Activated T-helper 17 cell treated with anti-CD3 and anti-CD28 coated beads, Interleukin-2, amount 50 U/mL, for 72 hours (primary cell): ENCODE results near the gene BMPER. TPM values are rescaled to one million over a fixed set of nuclear protein-coding genes. Genes with fewer than 3 reads are reported as not detected.

ENCODE experiments used
- ATAC-seq: fragments of 150-1000 bp; cut with Tn5 transposase; replicated peaks from 2 replicates; pipeline ENCODE4 v1.10.0; 2021; ENCODE audit warnings: mild to moderate bottlenecking, moderate library complexity
- H3K27ac Mint-ChIP-seq: one replicate; pipeline ENCODE4 v1.8.0; 2022; ENCODE audit warnings: mixed read lengths
- H3K27me3 Mint-ChIP-seq: one replicate; pipeline ENCODE4 v1.8.0; 2022; ENCODE audit warnings: mixed read lengths
- H3K36me3 Mint-ChIP-seq: one replicate; pipeline ENCODE4 v1.8.0; 2022; ENCODE audit warnings: low read depth, mild to moderate bottlenecking, mixed read lengths
- H3K4me1 Mint-ChIP-seq: one replicate; pipeline ENCODE4 v1.8.0; 2022; ENCODE audit warnings: mixed read lengths
- H3K4me3 Mint-ChIP-seq: one replicate; pipeline ENCODE4 v1.8.0; 2022; ENCODE audit warnings: mild to moderate bottlenecking, mixed read lengths
- H3K9me3 Mint-ChIP-seq: one replicate; pipeline ENCODE4 v1.8.0; 2022; ENCODE audit warnings: mixed read lengths
- total RNA-seq, 2 donors: library from RNA; stranded (reverse); gene quantifications; one replicate each; pipeline ENCODE4 v1.2.3, GENCODE V29; 2022

The BMPER gene
- total RNA-seq, 2 donors from 2014 or later: 0.45 TPM; not detected in 1

- no peak for ATAC-seq
- H3K27me3 Mint-ChIP-seq: peaks cover 15% of the 10 kb centered on the region
- H3K27ac Mint-ChIP-seq: no peak overlapping the region
- no peak overlapping the region for H3K4me3 Mint-ChIP-seq
- H3K4me1 Mint-ChIP-seq: no peaks in the 10 kb centered on the region
- peaks cover 3% of the 10 kb centered on the region for H3K9me3 Mint-ChIP-seq
- no peaks in the 10 kb centered on the region for H3K36me3 Mint-ChIP-seq
Observed at GRCh38 chr7:33952824-33953223, 47.5 kb downstream of the BMPER start.

- Mint-ChIP-seq H3K27me3 (peaks cover 2% of the 10 kb centered on the region), H3K27ac (no peak overlapping the region), H3K9me3 (no peaks in the 10 kb centered on the region), H3K4me3 (no peak overlapping the region), H3K4me1 (no peaks in the 10 kb centered on the region), H3K36me3 (no peaks in the 10 kb centered on the region)
- no peak for ATAC-seq
Observed at GRCh38 chr7:33958104-33958503, 52.8 kb downstream of the BMPER start.

GRCh38 chr7:33959676-33960075 lies 54.3 kb downstream of the BMPER start:
- no peak overlapping the region for H3K27ac Mint-ChIP-seq
- H3K36me3 Mint-ChIP-seq: no peaks in the 10 kb centered on the region
- no peak for ATAC-seq
- H3K4me3 Mint-ChIP-seq: no peak overlapping the region
- peaks cover 2% of the 10 kb centered on the region for H3K27me3 Mint-ChIP-seq
- H3K4me1 Mint-ChIP-seq: no peaks in the 10 kb centered on the region
- H3K9me3 Mint-ChIP-seq: no peaks in the 10 kb centered on the region

GRCh38 chr7:33961948-33962347 lies 56.6 kb downstream of the BMPER start:
- Mint-ChIP-seq H3K27ac (no peak overlapping the region), H3K36me3 (no peaks in the 10 kb centered on the region), H3K4me1 (no peaks in the 10 kb centered on the region), H3K9me3 (no peaks in the 10 kb centered on the region), H3K27me3 (no peaks in the 10 kb centered on the region), H3K4me3 (no peak overlapping the region)
- no peak for ATAC-seq

GRCh38 chr7:33964417-33965182 lies 59.3 kb downstream of the BMPER start:
- Mint-ChIP-seq H3K27ac (no peak overlapping the region), H3K36me3 (no peaks in the 10 kb centered on the region), H3K4me3 (no peak overlapping the region), H3K9me3 (no peaks in the 10 kb centered on the region), H3K4me1 (no peaks in the 10 kb centered on the region), H3K27me3 (no peaks in the 10 kb centered on the region)
- no peak for ATAC-seq

GRCh38 chr7:33965183-33965744 lies 59.9 kb downstream of the BMPER start:
- H3K27me3 Mint-ChIP-seq: no peaks in the 10 kb centered on the region
- H3K36me3 Mint-ChIP-seq: no peaks in the 10 kb centered on the region
- H3K4me1 Mint-ChIP-seq: no peaks in the 10 kb centered on the region
- no peak overlapping the region for H3K4me3 Mint-ChIP-seq
- H3K9me3 Mint-ChIP-seq: no peaks in the 10 kb centered on the region
- no peak overlapping the region for H3K27ac Mint-ChIP-seq
- no peak for ATAC-seq

- no peak overlapping the region for H3K27ac Mint-ChIP-seq
- no peak for ATAC-seq
- H3K4me3 Mint-ChIP-seq: no peak overlapping the region
- no peaks in the 10 kb centered on the region for H3K4me1 Mint-ChIP-seq
- H3K27me3 Mint-ChIP-seq: no peaks in the 10 kb centered on the region
- H3K36me3 Mint-ChIP-seq: no peaks in the 10 kb centered on the region
- no peaks in the 10 kb centered on the region for H3K9me3 Mint-ChIP-seq
Observed at GRCh38 chr7:33968591-33968990, 63.3 kb downstream of the BMPER start.

GRCh38 chr7:33970536-33970935 lies 65.2 kb downstream of the BMPER start:
- Mint-ChIP-seq H3K4me1 (no peaks in the 10 kb centered on the region), H3K4me3 (no peak overlapping the region), H3K9me3 (no peaks in the 10 kb centered on the region), H3K27ac (no peak overlapping the region), H3K27me3 (peaks cover 2% of the 10 kb centered on the region), H3K36me3 (no peaks in the 10 kb centered on the region)
- no peak for ATAC-seq

- H3K9me3 Mint-ChIP-seq: no peaks in the 10 kb centered on the region
- no peaks in the 10 kb centered on the region for H3K4me1 Mint-ChIP-seq
- no peak overlapping the region for H3K4me3 Mint-ChIP-seq
- peaks cover 2% of the 10 kb centered on the region for H3K27me3 Mint-ChIP-seq
- ATAC-seq: no peak
- H3K36me3 Mint-ChIP-seq: no peaks in the 10 kb centered on the region
- H3K27ac Mint-ChIP-seq: no peak overlapping the region
Observed at GRCh38 chr7:33971106-33971505, 65.8 kb downstream of the BMPER start.

- no peaks in the 10 kb centered on the region for H3K36me3 Mint-ChIP-seq
- H3K27ac Mint-ChIP-seq: no peak overlapping the region
- no peak overlapping the region for H3K4me3 Mint-ChIP-seq
- H3K4me1 Mint-ChIP-seq: no peaks in the 10 kb centered on the region
- peaks cover 2% of the 10 kb centered on the region for H3K27me3 Mint-ChIP-seq
- no peak for ATAC-seq
- no peaks in the 10 kb centered on the region for H3K9me3 Mint-ChIP-seq
Observed at GRCh38 chr7:33973231-33974015, 68.1 kb downstream of the BMPER start.

- Mint-ChIP-seq H3K4me1 (no peaks in the 10 kb centered on the region), H3K27me3 (peaks cover 2% of the 10 kb centered on the region), H3K4me3 (no peak overlapping the region), H3K27ac (no peak overlapping the region), H3K9me3 (no peaks in the 10 kb centered on the region), H3K36me3 (no peaks in the 10 kb centered on the region)
- ATAC-seq: no peak
Observed at GRCh38 chr7:33979300-33979806, 74.0 kb downstream of the BMPER start.

- H3K4me3 Mint-ChIP-seq: no peak overlapping the region
- no peaks in the 10 kb centered on the region for H3K36me3 Mint-ChIP-seq
- no peaks in the 10 kb centered on the region for H3K9me3 Mint-ChIP-seq
- no peak for ATAC-seq
- no peak overlapping the region for H3K27ac Mint-ChIP-seq
- no peaks in the 10 kb centered on the region for H3K4me1 Mint-ChIP-seq
- no peaks in the 10 kb centered on the region for H3K27me3 Mint-ChIP-seq
Observed at GRCh38 chr7:33979807-33980355, 74.5 kb downstream of the BMPER start.

- H3K27me3 Mint-ChIP-seq: no peaks in the 10 kb centered on the region
- ATAC-seq: no peak
- no peak overlapping the region for H3K27ac Mint-ChIP-seq
- H3K4me3 Mint-ChIP-seq: no peak overlapping the region
- no peaks in the 10 kb centered on the region for H3K36me3 Mint-ChIP-seq
- no peaks in the 10 kb centered on the region for H3K9me3 Mint-ChIP-seq
- no peaks in the 10 kb centered on the region for H3K4me1 Mint-ChIP-seq
Observed at GRCh38 chr7:33981226-33981625, 75.9 kb downstream of the BMPER start.

- no peak overlapping the region for H3K27ac Mint-ChIP-seq
- H3K36me3 Mint-ChIP-seq: no peaks in the 10 kb centered on the region
- no peaks in the 10 kb centered on the region for H3K27me3 Mint-ChIP-seq
- no peak overlapping the region for H3K4me3 Mint-ChIP-seq
- H3K4me1 Mint-ChIP-seq: no peaks in the 10 kb centered on the region
- ATAC-seq: no peak
- no peaks in the 10 kb centered on the region for H3K9me3 Mint-ChIP-seq
Observed at GRCh38 chr7:33981671-33982424, 76.5 kb downstream of the BMPER start.
